Activated naive CD4-positive, alpha-beta T cell treated with anti-CD3 and anti-CD28 coated beads, Interleukin-2, amount 50 U/mL, for 72 hours (primary cell): ENCODE results near the gene LIPC. TPM values are rescaled to one million over a fixed set of nuclear protein-coding genes. Genes with fewer than 3 reads are reported as not detected.
A peak's percentile ranks its signal among the peaks of the same experiment; 100 is the strongest.

ENCODE experiments used
- ATAC-seq, 2 donors: fragments of 150-1000 bp; cut with Tn5 transposase; 2 replicates each; pipeline ENCODE4 v1.10.0; 2021; ENCODE audit warnings: mild to moderate bottlenecking in 2 of 2, moderate library complexity in 2 of 2
- DNase-seq, 2 donors: peaks; one replicate each; pipeline ENCODE4 v3.0.0; 2021 to 2022; ENCODE audit warnings: low spot score in 2 of 2
- H3K27ac Mint-ChIP-seq, 2 donors: one replicate each; pipeline ENCODE4 v1.8.0; 2022; ENCODE audit warnings: mild to moderate bottlenecking in 2 of 2, mixed read lengths in 2 of 2
- H3K36me3 Mint-ChIP-seq, 2 donors: one replicate each; pipeline ENCODE4 v1.8.0; 2022; ENCODE audit warnings: mixed read lengths in 2 of 2
- H3K9me3 Mint-ChIP-seq, 2 donors: one replicate each; pipeline ENCODE4 v1.8.0; 2022; ENCODE audit warnings: mixed read lengths in 2 of 2
- total RNA-seq, 2 donors: library from RNA; stranded (reverse); gene quantifications; one replicate each; pipeline ENCODE4 v1.2.3, GENCODE V29; 2022

Gene LIPC
- total RNA-seq, 2 donors from 2014 or later, result 0.64 to 0.98 TPM

GRCh38 chr15:58459045-58459444 is 27.3 kb downstream of the LIPC start:
- Mint-ChIP-seq H3K27ac (peak overlapping the region in 1 of 2 donors; percentile 3), H3K9me3 (peaks cover 0 to 5% of the 10 kb centered on the region in 2 donors), H3K36me3 (no peaks in the 10 kb centered on the region)
- ATAC-seq (no peak), DNase-seq (no peak)

DNA sequence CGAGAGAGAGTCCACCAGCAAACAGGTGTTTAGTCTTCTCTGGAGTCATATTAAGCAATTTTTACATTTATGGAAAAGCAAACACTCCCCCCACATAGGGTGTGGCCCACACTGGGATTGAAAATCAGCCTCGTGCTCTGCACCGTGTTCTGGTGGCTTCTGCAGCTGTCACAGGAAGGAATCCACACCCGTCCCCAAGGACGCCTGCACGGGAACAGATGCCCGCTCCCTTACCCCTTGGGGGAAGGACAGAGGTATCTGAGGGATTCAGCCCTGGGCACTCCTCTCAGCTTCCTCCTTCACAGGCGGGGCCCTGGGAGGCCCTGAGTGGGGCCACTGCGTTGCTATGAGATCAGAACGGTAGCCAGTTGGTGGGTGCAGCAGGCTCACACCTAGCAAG is 27.8 kb downstream of the LIPC start:
- Mint-ChIP-seq H3K9me3 (peaks cover 0 to 5% of the 10 kb centered on the region in 2 donors), H3K36me3 (no peaks in the 10 kb centered on the region), H3K27ac (peak overlapping the region in 1 of 2 donors; percentile 3)
- DNase-seq, result no peak
- no peak for ATAC-seq

DNA sequence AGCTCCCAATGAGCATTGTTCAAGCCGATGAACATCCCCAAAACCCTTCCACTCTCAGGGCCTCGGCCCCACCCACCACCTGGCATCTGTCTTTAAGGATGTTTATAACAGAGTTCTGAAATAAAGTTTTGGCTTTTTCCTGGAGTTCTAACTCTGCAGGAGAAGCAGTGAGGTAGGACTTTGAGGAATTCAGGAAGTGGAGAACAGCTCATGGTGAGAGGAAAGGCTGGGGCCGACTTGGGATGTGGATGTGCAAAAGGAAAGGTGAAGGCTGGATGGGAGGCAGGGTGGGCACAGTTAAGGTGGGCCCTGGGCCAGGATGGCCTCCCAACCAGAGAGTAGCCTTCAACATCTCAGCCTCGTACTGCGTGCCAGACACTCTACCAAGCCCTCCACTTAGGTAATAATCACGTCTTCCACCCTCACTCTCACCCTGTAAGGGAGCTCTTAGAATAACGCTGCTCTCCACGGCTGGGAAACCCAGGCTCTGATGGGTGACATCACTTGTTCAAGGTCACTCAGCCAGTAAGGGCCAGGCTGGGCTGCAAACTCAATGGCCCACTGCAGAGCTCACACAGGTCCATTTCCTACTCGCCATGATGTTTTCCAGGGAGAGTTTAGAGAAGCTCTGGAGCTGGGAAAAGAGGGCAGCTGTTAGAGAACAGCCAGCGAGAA is 28.5 kb downstream of the LIPC start:
- no peaks in the 10 kb centered on the region for H3K36me3 Mint-ChIP-seq
- no peak for ATAC-seq
- H3K27ac Mint-ChIP-seq, result peak overlapping the region in 1 of 2 donors; percentile 73
- no peak for DNase-seq
- peaks cover 0 to 9% of the 10 kb centered on the region in 2 donors for H3K9me3 Mint-ChIP-seq

DNA sequence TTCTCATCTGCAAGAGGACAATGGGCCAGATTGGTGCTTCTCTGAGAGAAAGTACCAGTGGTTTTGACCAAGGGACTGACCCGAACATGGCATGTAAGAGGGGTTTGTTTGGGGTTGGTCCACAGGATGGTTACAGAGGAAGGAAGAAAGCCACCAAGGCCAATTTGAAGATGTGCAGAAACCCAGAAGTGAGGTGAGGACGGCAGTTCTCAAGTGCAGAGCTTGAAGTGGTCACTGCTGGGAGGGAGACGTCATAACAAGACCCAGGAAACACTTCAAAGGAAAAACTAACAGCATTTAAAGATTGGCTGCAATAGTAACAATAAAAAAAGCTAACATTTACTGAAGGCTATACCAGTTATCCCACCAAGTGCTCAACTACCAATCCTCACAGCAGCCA is 29.1 kb downstream of the LIPC start:
- no peak overlapping the region for H3K27ac Mint-ChIP-seq
- H3K9me3 Mint-ChIP-seq, result peaks cover 0 to 11% of the 10 kb centered on the region in 2 donors
- no peak for ATAC-seq
- no peaks in the 10 kb centered on the region for H3K36me3 Mint-ChIP-seq
- DNase-seq, result no peak

GRCh38 chr15:58462547-58462946 is 30.8 kb downstream of the LIPC start:
- H3K27ac Mint-ChIP-seq, result peak overlapping the region in 1 of 2 donors; percentile 33
- ATAC-seq (no peak), DNase-seq (no peak)
- peaks cover 0 to 11% of the 10 kb centered on the region in 2 donors for H3K9me3 Mint-ChIP-seq
- no peaks in the 10 kb centered on the region for H3K36me3 Mint-ChIP-seq

DNA sequence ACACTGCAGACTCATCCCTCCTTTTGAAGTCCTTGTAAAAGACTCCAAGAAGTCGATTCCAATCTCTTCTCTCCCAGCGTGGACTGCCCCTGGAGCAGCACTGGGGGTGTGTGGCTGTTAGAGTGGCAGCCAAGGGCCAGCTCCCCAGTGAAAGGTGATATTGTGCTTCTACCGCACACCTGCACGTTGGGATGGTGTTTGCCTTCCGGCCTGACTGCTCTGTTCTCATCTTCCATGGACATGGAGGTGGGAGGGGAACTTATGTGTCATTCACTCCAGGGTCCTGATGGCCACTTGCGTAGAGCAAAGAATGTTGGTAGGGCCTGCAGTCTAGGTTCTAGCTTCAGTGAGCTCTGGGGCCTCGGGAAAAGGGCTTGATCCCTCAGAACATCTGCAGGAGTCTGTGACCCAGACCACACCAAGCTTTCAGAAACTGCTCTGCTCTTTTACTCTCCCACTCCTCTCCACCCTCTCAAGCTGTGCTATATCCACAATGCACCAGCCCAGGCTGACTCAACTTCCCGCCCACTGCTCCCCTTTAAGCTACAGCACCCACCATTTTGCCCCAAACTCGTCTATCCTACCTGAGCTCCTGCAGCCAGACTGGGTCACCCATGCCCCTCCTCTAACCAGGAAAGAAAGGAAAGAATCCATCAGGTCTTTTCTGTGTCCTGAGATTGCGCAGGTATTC is 31.3 kb downstream of the LIPC start:
- peak; percentile 58 to 65 for ATAC-seq
- Mint-ChIP-seq H3K27ac (peak overlapping the region in 1 of 2 donors; percentile 48), H3K9me3 (peaks cover 0 to 11% of the 10 kb centered on the region in 2 donors), H3K36me3 (no peaks in the 10 kb centered on the region)
- DNase-seq, result no peak

DNA sequence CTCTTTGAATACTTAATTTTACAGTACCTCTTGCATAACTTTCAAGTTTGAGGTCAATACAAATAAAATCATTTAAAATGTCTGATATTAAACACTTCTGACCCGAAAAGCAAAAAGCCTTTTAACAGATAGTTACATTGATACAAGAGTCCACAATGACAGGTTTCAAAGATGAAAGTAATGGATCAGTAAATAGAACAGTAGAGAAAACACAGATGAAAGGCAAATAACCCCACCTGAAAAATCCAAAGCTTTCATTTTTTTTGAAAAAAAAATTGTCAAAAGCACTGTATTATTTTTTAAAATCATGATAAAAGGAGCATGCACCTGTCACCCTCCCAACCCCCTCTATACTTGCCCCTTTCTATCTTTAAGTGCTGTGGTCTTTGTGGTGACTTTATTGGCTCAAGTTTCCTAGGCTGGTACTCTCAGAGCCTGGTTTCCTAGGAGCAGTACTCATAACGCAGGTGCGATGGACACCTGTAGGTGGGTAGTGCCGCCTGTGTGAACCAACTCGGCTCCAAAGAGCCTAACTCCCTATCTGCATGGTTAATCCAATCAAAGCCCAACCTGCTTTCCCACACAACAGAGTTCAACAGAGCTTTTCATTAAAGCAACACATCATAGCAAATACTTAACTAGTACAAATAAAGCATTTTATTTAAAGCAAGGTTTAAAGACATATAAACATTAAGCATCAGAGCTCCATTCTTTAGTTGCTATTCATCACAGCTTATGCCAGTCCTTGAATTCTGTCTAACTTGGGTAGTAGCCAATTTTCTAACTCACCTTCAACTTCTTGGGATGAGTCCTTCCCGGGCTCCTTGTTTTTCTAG is 32.2 kb downstream of the LIPC start:
- no peaks in the 10 kb centered on the region for H3K36me3 Mint-ChIP-seq
- DNase-seq (no peak), ATAC-seq (peak in 1 of 2 donors; percentile 26)
- H3K9me3 Mint-ChIP-seq, result peaks cover 0 to 11% of the 10 kb centered on the region in 2 donors
- no peak overlapping the region for H3K27ac Mint-ChIP-seq

- H3K27ac Mint-ChIP-seq, result no peak overlapping the region
- H3K9me3 Mint-ChIP-seq, result peaks cover 0 to 11% of the 10 kb centered on the region in 2 donors
- no peaks in the 10 kb centered on the region for H3K36me3 Mint-ChIP-seq
- no peak for DNase-seq
- no peak for ATAC-seq
Observed at GRCh38 chr15:58465070-58465469, 33.3 kb downstream of the LIPC start.

- ATAC-seq, result peak in 1 of 2 donors; percentile 52
- Mint-ChIP-seq H3K9me3 (peaks cover 0 to 11% of the 10 kb centered on the region in 2 donors), H3K27ac (no peak overlapping the region)
Observed at GRCh38 chr15:58465866-58466517, 34.2 kb downstream of the LIPC start.

DNA sequence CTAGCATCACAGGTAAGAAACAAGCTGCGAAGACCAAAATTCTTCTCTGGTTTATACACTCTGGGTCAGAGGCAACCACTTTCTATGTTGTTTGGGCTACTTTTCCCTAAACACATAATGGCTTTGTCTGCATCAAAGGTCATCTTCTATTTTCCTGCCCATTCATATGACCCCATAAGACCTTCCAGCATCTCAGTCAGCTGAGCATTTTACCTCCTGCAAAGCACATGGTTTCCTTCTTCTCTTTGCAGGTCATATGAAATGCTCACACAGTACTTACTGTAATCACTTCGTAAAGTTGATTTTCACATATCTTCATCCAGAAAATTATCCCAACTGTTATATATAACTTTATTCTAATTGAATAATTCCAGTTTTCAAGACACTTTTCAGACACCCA is 34.8 kb downstream of the LIPC start:
- ATAC-seq (no peak), DNase-seq (no peak)
- Mint-ChIP-seq H3K36me3 (no peaks in the 10 kb centered on the region), H3K27ac (no peak overlapping the region), H3K9me3 (peaks cover 0 to 11% of the 10 kb centered on the region in 2 donors)

More at GRCh38 chr15:58465866-58466517, 34.2 kb downstream of the LIPC start:
- no peak for DNase-seq
- no peaks in the 10 kb centered on the region for H3K36me3 Mint-ChIP-seq

- Mint-ChIP-seq H3K36me3 (no peaks in the 10 kb centered on the region), H3K9me3 (peaks cover 0 to 11% of the 10 kb centered on the region in 2 donors), H3K27ac (no peak overlapping the region)
- DNase-seq (no peak), ATAC-seq (no peak)
Observed at GRCh38 chr15:58467121-58467721, 35.4 kb downstream of the LIPC start.

GRCh38 chr15:58467722-58468423 is 36.1 kb downstream of the LIPC start:
- Mint-ChIP-seq H3K36me3 (no peaks in the 10 kb centered on the region), H3K27ac (no peak overlapping the region), H3K9me3 (peaks cover 0 to 11% of the 10 kb centered on the region in 2 donors)
- no peak for DNase-seq
- ATAC-seq, result no peak

- H3K9me3 Mint-ChIP-seq, result peaks cover 0 to 7% of the 10 kb centered on the region in 2 donors
- ATAC-seq, result no peak
- no peak for DNase-seq
- peak overlapping the region in 1 of 2 donors; percentile 55 for H3K27ac Mint-ChIP-seq
- peaks cover 0 to 3% of the 10 kb centered on the region in 2 donors for H3K36me3 Mint-ChIP-seq
Observed at GRCh38 chr15:58469432-58470353, 37.9 kb downstream of the LIPC start.

GRCh38 chr15:58471348-58471747 is 39.6 kb downstream of the LIPC start:
- no peak for ATAC-seq

GRCh38 chr15:58472221-58472620 is 40.4 kb downstream of the LIPC start:
- DNase-seq (no peak), ATAC-seq (no peak)
- Mint-ChIP-seq H3K27ac (no peak overlapping the region), H3K9me3 (peaks cover 0 to 7% of the 10 kb centered on the region in 2 donors), H3K36me3 (peaks cover 0 to 12% of the 10 kb centered on the region in 2 donors)

More at GRCh38 chr15:58471348-58471747, 39.6 kb downstream of the LIPC start:
- H3K27ac Mint-ChIP-seq, result no peak overlapping the region
- H3K9me3 Mint-ChIP-seq, result peaks cover 0 to 7% of the 10 kb centered on the region in 2 donors
- peaks cover 0 to 12% of the 10 kb centered on the region in 2 donors for H3K36me3 Mint-ChIP-seq
- no peak for DNase-seq
